OCI-LY1 (cell line): ENCODE data around the gene WDR26.

Experiments
- H2AFZ ChIP-seq: fragments of 200-600 bp; sonication (generic), shearing (Covaris generic); 2 replicates; pipeline ENCODE4 v1.6.0; 2014; ENCODE audit warnings: antibody characterized with exemption, mild to moderate bottlenecking, low read length
- H3F3A ChIP-seq: fragments of 200-600 bp; sonication (generic), shearing (Covaris generic); 2 replicates; pipeline ENCODE4 v1.6.0; 2014; ENCODE audit warnings: mild to moderate bottlenecking, antibody characterized with exemption, low read length, moderate library complexity; ENCODE audit not compliant: insufficient read depth
- H3K27ac ChIP-seq: fragments of 200-600 bp; sonication (generic); 2 replicates; pipeline ENCODE4 v1.5.1; 2014; ENCODE audit warnings: low read length, mixed run types, mild to moderate bottlenecking, low read depth; ENCODE audit not compliant: poor library complexity, severe bottlenecking
- H3K27me3 ChIP-seq: fragments of 200-600 bp; sonication (generic); 2 replicates; pipeline ENCODE4 v1.6.0; 2014; ENCODE audit warnings: antibody characterized with exemption, mild to moderate bottlenecking, low read length, moderate library complexity; ENCODE audit not compliant: insufficient read depth
- H3K36me3 ChIP-seq: fragments of 200-600 bp; sonication (generic); 2 replicates; pipeline ENCODE4 v1.6.1; 2014; ENCODE audit warnings: mild to moderate bottlenecking, antibody characterized with exemption, low read length, moderate library complexity, mixed read lengths; ENCODE audit not compliant: insufficient read depth
- H3K4me1 ChIP-seq: fragments of 200-600 bp; sonication (generic); 2 replicates; pipeline ENCODE4 v1.5.1; 2014; ENCODE audit warnings: mild to moderate bottlenecking, low read length, moderate library complexity; ENCODE audit not compliant: insufficient read depth, severe bottlenecking
- H3K4me2 ChIP-seq: fragments of 200-600 bp; sonication (generic), shearing (Covaris generic); 2 replicates; pipeline ENCODE4 v1.6.1; 2014; ENCODE audit warnings: low read length
- H3K4me3 ChIP-seq: fragments of 200-600 bp; sonication (generic); 2 replicates; pipeline ENCODE4 v1.5.1; 2014; ENCODE audit warnings: low read length, low read depth, mild to moderate bottlenecking, mixed read lengths; ENCODE audit not compliant: poor library complexity, severe bottlenecking
- H3K79me2 ChIP-seq: fragments of 200-600 bp; shearing (Covaris generic); 2 replicates; pipeline ENCODE4 v1.6.1; 2016; ENCODE audit warnings: mixed run types, low read length, mixed read lengths; ENCODE audit not compliant: insufficient read depth
- H3K9ac ChIP-seq: fragments of 200-600 bp; sonication (generic), shearing (Covaris generic); 2 replicates; pipeline ENCODE4 v1.6.1; 2014; ENCODE audit warnings: mild to moderate bottlenecking, low read length, mixed read lengths
- H3K9me2 ChIP-seq: fragments of 200-600 bp; sonication (generic), shearing (Covaris generic); 2 replicates; pipeline ENCODE4 v1.6.1; 2014; ENCODE audit warnings: low read depth, mild to moderate bottlenecking, low read length, mixed read lengths
- H3K9me3 ChIP-seq: fragments of 200-600 bp; shearing (Covaris generic); 2 replicates; pipeline ENCODE4 v1.6.1; 2014; ENCODE audit warnings: low read length, mixed read lengths
- H4K20me1 ChIP-seq: fragments of 200-600 bp; sonication (generic), shearing (Covaris generic); 2 replicates; pipeline ENCODE4 v1.6.0; 2016; ENCODE audit warnings: mild to moderate bottlenecking, low read length; ENCODE audit not compliant: insufficient read depth
- EZH2 ChIP-seq: fragments of 200-600 bp; sonication (generic), shearing (Covaris generic); IDR thresholded peaks from 2 replicates; pipeline ENCODE4 v1.8.0; 2017; ENCODE audit warnings: borderline replicate concordance, mixed run types, mild to moderate bottlenecking, antibody characterized with exemption, low read length, moderate library complexity, mixed read lengths
- TF ChIP-seq, protein P1 (sequence below): fragments of 200-600 bp; sonication (generic), shearing (Covaris generic); IDR thresholded peaks from 2 replicates; pipeline ENCODE4 v1.5.1; 2017; ENCODE audit warnings: mild to moderate bottlenecking, antibody characterized with exemption, low read length, moderate library complexity, mixed read lengths

The WDR26 gene

GRCh38 chr1:224450561-224451350 lies 16.2 kb upstream of the WDR26 start:
- TF ChIP-seq EZH2: no peak
- TF ChIP-seq, protein P1, sequence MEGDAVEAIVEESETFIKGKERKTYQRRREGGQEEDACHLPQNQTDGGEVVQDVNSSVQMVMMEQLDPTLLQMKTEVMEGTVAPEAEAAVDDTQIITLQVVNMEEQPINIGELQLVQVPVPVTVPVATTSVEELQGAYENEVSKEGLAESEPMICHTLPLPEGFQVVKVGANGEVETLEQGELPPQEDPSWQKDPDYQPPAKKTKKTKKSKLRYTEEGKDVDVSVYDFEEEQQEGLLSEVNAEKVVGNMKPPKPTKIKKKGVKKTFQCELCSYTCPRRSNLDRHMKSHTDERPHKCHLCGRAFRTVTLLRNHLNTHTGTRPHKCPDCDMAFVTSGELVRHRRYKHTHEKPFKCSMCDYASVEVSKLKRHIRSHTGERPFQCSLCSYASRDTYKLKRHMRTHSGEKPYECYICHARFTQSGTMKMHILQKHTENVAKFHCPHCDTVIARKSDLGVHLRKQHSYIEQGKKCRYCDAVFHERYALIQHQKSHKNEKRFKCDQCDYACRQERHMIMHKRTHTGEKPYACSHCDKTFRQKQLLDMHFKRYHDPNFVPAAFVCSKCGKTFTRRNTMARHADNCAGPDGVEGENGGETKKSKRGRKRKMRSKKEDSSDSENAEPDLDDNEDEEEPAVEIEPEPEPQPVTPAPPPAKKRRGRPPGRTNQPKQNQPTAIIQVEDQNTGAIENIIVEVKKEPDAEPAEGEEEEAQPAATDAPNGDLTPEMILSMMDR: no peak
- H3K9me2 ChIP-seq: no peaks in the 10 kb centered on the region
- no peak overlapping the region for H3K9ac ChIP-seq

GRCh38 chr1:224450159-224450558 lies 15.6 kb upstream of the WDR26 start:
- Histone ChIP-seq H2AFZ (no peak overlapping the region), H3K36me3 (peaks cover 3% of the 10 kb centered on the region; the same call in 1 of the 2 replicates), H3K79me2 (no peaks in the 10 kb centered on the region), H3K9me2 (no peaks in the 10 kb centered on the region), H3K27ac (no peak overlapping the region), H3F3A (no peaks in the 10 kb centered on the region), H3K9ac (no peak overlapping the region), H3K27me3 (no peaks in the 10 kb centered on the region), H3K4me2 (no peak overlapping the region), H3K4me3 (no peak overlapping the region), H4K20me1 (no peaks in the 10 kb centered on the region), H3K4me1 (no peaks in the 10 kb centered on the region), H3K9me3 (no peaks in the 10 kb centered on the region)
- TF ChIP-seq EZH2: no peak

More at GRCh38 chr1:224450561-224451350, 16.2 kb upstream of the WDR26 start:
- Histone ChIP-seq H3K4me1 (no peaks in the 10 kb centered on the region), H4K20me1 (no peaks in the 10 kb centered on the region), H3K4me2 (no peak overlapping the region), H2AFZ (no peak overlapping the region), H3K27me3 (no peaks in the 10 kb centered on the region), H3F3A (no peaks in the 10 kb centered on the region), H3K27ac (no peak overlapping the region), H3K4me3 (no peak overlapping the region), H3K36me3 (peaks cover under 1% of the 10 kb centered on the region; the same call in 1 of the 2 replicates), H3K79me2 (no peaks in the 10 kb centered on the region), H3K9me3 (no peaks in the 10 kb centered on the region)

GRCh38 chr1:224448453-224449017 lies 13.9 kb upstream of the WDR26 start:
- TF ChIP-seq EZH2: no peak
- TF ChIP-seq, protein P1: no peak
- Histone ChIP-seq H3K27ac (no peak overlapping the region), H3K27me3 (no peaks in the 10 kb centered on the region), H3K4me3 (no peak overlapping the region), H3K9ac (no peak overlapping the region), H2AFZ (no peak overlapping the region), H3K4me1 (no peaks in the 10 kb centered on the region), H4K20me1 (no peaks in the 10 kb centered on the region), H3K9me2 (no peaks in the 10 kb centered on the region), H3F3A (no peaks in the 10 kb centered on the region), H3K4me2 (no peak overlapping the region), H3K79me2 (no peaks in the 10 kb centered on the region), H3K9me3 (no peaks in the 10 kb centered on the region), H3K36me3 (peaks cover 3% of the 10 kb centered on the region; the same call in 1 of the 2 replicates)
